Nephron progenitor cell (in vitro differentiated cells): ENCODE data around the gene GRIK3.

Source experiments
- DNase-seq: peaks from one replicate; pipeline ENCODE4 v3.0.0; 2021
- H3K27ac Mint-ChIP-seq: 2 replicates; pipeline ENCODE4 v1.8.0; 2021; ENCODE audit warnings: mild to moderate bottlenecking, moderate library complexity, mixed read lengths
- H3K27me3 Mint-ChIP-seq: 2 replicates; pipeline ENCODE4 v1.8.0; 2021; ENCODE audit warnings: mild to moderate bottlenecking, low read depth, mixed read lengths; ENCODE audit not compliant: poor library complexity
- H3K36me3 Mint-ChIP-seq: 2 replicates; pipeline ENCODE4 v1.8.0; 2021; ENCODE audit warnings: low read depth, mixed read lengths
- H3K4me1 Mint-ChIP-seq: 2 replicates; pipeline ENCODE4 v1.8.0; 2021; ENCODE audit warnings: mixed read lengths
- H3K4me3 Mint-ChIP-seq: 2 replicates; pipeline ENCODE4 v1.8.0; 2021; ENCODE audit warnings: mild to moderate bottlenecking, moderate library complexity, mixed read lengths
- H3K9me3 Mint-ChIP-seq: 2 replicates; pipeline ENCODE4 v1.8.0; 2021; ENCODE audit warnings: mild to moderate bottlenecking, moderate library complexity, mixed read lengths
- TF ChIP-seq, protein P1 (sequence below): fragments of 200-600 bp; sonication (generic); IDR thresholded peaks from 2 replicates; pipeline ENCODE4 v1.5.0; 2021; ENCODE audit warnings: antibody characterized with exemption

GRIK3 gene

DNA sequence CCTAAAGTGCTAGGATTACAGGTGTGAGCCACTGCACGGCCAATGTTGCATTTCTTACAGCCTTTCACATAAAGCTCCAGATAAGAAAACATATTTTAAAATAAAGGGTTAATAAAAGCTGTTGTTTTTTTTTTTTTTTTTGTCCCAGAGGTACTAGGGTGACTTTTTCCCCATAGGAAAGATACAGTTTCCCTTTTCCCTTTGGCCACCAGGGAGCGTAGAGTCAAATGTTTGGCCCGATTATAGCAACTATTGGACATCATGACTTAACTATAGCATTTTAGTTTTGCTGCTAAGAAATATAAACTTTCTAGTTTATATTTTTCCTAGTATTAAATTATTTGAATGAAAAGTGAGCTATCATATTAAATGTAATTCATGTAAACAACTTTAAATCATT is 31.4 kb downstream of the GRIK3 start:
- Mint-ChIP-seq H3K27ac (no peak overlapping the region), H3K4me3 (no peak overlapping the region), H3K9me3 (no peaks in the 10 kb centered on the region), H3K27me3 (peaks cover 57% of the 10 kb centered on the region), H3K36me3 (no peaks in the 10 kb centered on the region), H3K4me1 (no peaks in the 10 kb centered on the region)
- DNase-seq = no peak
- TF ChIP-seq, protein P1, sequence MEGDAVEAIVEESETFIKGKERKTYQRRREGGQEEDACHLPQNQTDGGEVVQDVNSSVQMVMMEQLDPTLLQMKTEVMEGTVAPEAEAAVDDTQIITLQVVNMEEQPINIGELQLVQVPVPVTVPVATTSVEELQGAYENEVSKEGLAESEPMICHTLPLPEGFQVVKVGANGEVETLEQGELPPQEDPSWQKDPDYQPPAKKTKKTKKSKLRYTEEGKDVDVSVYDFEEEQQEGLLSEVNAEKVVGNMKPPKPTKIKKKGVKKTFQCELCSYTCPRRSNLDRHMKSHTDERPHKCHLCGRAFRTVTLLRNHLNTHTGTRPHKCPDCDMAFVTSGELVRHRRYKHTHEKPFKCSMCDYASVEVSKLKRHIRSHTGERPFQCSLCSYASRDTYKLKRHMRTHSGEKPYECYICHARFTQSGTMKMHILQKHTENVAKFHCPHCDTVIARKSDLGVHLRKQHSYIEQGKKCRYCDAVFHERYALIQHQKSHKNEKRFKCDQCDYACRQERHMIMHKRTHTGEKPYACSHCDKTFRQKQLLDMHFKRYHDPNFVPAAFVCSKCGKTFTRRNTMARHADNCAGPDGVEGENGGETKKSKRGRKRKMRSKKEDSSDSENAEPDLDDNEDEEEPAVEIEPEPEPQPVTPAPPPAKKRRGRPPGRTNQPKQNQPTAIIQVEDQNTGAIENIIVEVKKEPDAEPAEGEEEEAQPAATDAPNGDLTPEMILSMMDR = no peak

DNA sequence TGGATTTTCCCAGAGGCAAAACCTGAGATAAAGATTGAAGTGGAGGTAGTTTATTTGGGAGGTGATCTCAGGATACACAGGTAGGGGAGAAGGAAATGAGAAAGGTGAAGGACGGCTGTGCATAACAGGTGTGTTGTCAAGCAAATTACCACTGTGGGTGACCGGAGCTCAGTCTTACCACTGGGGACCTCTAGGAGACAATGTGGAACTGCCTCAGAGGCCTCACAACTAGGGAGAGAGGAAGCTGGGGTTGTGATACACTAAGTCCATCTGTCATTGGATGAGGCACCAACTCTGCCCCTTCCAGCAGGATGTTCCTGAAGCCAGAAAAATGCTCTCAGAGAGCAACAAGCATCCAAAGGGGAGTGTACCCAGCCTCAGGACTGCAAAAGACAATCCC is 32.6 kb downstream of the GRIK3 start:
- H3K4me1 Mint-ChIP-seq = no peaks in the 10 kb centered on the region
- no peaks in the 10 kb centered on the region for H3K9me3 Mint-ChIP-seq
- no peak for DNase-seq
- no peaks in the 10 kb centered on the region for H3K36me3 Mint-ChIP-seq
- no peak overlapping the region for H3K27ac Mint-ChIP-seq
- TF ChIP-seq, protein P1 = no peak
- H3K27me3 Mint-ChIP-seq = peaks cover 49% of the 10 kb centered on the region
- H3K4me3 Mint-ChIP-seq = no peak overlapping the region

DNA sequence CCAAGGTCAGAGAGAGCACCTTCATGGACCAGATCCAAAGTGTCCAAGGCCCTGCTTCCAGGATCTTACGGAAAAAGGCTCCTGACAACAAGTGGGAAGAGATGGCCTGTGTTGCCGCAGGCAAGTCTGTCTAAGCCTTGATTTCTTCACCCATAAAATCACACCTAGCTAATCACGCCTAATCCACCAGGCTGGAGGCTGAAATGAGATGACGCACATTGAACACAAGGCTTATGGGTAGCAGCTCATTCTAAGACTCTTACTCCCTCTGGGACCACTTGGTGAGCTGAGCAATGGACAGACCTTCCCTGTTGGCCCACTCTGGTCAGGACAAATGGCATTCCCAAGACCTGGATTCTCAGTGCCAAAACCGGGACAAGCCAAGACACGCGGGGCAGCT is 38.2 kb downstream of the GRIK3 start:
- Mint-ChIP-seq H3K4me3 (no peak overlapping the region), H3K4me1 (no peaks in the 10 kb centered on the region), H3K36me3 (no peaks in the 10 kb centered on the region), H3K27me3 (peaks cover 48% of the 10 kb centered on the region), H3K27ac (no peak overlapping the region), H3K9me3 (no peaks in the 10 kb centered on the region)
- TF ChIP-seq, protein P1 = no peak
- DNase-seq = no peak

DNA sequence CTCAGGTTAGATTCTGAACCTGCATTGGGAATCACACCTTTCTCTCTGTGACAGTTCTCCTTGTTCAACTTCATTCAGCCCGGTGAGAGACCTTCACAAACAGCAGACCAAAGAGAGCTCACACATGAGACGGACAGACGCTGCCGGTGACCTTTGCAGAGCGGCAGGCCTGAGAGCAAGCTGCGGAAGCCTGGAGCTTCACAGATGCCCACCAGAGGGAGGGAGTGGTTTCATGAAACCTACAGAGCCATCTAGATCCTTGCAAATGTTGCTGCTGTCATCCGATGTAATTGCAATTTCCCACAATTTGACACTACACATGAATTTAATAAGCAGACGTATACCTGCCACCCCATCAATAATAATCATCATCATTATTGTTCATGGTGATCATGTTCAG is 39.4 kb downstream of the GRIK3 start:
- peaks cover 6% of the 10 kb centered on the region for H3K4me1 Mint-ChIP-seq
- H3K36me3 Mint-ChIP-seq = no peaks in the 10 kb centered on the region
- no peak overlapping the region for H3K4me3 Mint-ChIP-seq
- no peak for DNase-seq
- peaks cover 37% of the 10 kb centered on the region for H3K27me3 Mint-ChIP-seq
- no peak overlapping the region for H3K27ac Mint-ChIP-seq
- TF ChIP-seq, protein P1 = no peak
- H3K9me3 Mint-ChIP-seq = no peaks in the 10 kb centered on the region

DNA sequence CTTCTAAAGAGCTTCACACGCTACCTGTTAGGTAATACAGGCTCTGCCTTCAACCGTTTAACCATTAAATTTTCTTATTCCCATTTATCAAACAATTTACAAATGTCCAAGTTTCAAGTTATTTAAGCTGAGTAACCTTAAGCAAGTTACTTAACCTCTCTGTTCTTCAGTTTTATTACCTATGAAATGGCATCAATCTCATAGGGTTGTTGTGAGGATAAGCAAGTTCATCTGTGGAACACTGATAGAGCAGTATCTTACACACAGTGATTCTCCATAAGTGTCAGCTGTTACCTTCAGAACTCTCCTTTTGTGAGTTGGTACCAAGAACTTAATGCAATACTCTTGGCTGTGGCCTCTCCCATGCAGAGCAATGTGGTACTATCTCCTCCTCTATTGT is 40.0 kb downstream of the GRIK3 start:
- TF ChIP-seq, protein P1 = no peak
- Mint-ChIP-seq H3K36me3 (no peaks in the 10 kb centered on the region), H3K27ac (no peak overlapping the region), H3K4me1 (peaks cover 11% of the 10 kb centered on the region), H3K9me3 (no peaks in the 10 kb centered on the region), H3K4me3 (no peak overlapping the region), H3K27me3 (peaks cover 37% of the 10 kb centered on the region)
- DNase-seq = no peak

DNA sequence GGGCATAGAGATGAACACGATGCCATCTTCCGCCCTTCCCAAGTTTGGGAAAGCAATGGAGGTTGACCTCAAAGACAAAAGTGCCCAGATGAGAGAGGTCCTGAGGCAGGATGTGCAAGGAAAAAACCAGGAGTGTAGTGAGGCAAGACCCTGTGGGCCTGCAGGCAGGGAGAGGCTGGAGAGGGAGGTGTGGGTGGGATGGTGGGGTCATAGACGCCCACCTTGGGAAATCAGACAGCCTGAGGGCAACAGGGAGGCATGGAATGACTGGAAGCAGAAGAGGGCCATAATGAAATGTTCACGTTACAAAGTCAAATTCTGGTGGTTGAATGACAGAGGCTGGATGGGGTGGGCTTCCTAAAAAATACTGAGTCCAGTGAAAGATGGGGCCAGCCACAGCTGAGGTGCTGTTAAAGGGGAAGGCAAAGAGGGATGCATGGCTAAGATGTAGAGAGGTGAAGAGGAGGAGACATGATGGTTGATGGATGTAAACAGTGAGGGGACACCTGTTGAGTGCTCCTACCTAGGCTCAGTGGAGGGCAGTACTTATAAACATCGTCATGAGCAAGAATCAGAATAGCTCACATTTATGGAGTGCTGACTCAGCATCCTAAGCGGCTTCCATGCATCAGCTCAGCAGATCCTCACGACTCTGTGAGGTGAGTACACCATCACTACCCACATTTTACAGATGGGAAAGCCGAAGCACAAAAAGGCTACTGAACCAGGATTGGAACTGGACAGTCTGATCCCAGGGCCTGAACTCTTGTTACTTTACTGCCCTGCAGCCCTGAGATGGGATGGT is 42.0 kb downstream of the GRIK3 start:
- TF ChIP-seq, protein P1 = no peak
- Mint-ChIP-seq H3K9me3 (no peaks in the 10 kb centered on the region), H3K27ac (no peak overlapping the region), H3K36me3 (no peaks in the 10 kb centered on the region), H3K27me3 (peaks cover 31% of the 10 kb centered on the region), H3K4me1 (peaks cover 31% of the 10 kb centered on the region), H3K4me3 (no peak overlapping the region)
- no peak for DNase-seq
